H1 (cell line): ENCODE measurements around the gene NCR2. TPM values are rescaled to one million over a fixed set of nuclear protein-coding genes. Genes with fewer than 3 reads are reported as not detected.

Experiments used
- GABPA ChIP-seq: IDR thresholded peaks from 2 replicates; pipeline ENCODE4 v1.6.1; 2011; ENCODE audit warnings: mild to moderate bottlenecking, low read length, moderate library complexity, borderline replicate concordance; ENCODE audit not compliant: insufficient read depth
- polyA plus RNA-seq, 7 experiments: library from polyadenylated mRNA; depleted of rRNA in 3 of 7; stranded (reverse) in 5 of 7; unstranded in 2 of 7; fragments of >200 nt in 5 of 7; fragments of 200-250 nt in 2 of 7; gene quantifications; 1 replicate in 5 of 7; 2 replicates in 1 of 7; 4 replicates in 1 of 7; pipeline versions ENCODE4 v1.2.1 to v1.2.3, GENCODE V29; 2011 to 2013; ENCODE audit warnings: missing spikeins in 2 of 7, mixed read lengths in 2 of 7
- total RNA-seq: library from RNA; stranded (reverse); fragmentation: NEBNext Ultra II Directional; extraction: Animal tissue kit (Norgen Biotek cat#: 25700); gene quantifications from 2 replicates; pipeline ENCODE4 v1.2.1, GENCODE V29; 2021

Gene NCR2
- total and polyA plus RNA-seq, 2 of the 8 experiments (the other 6 are each of a cell fraction or from before 2014, with no cell fraction given), result not detected

GRCh38 chr6:41345901-41346300 lies 10.5 kb downstream of the NCR2 start (continued):
- TF ChIP-seq GABPA, result no peak
